ENCODE measurements around the gene ARL5B. TPM values are rescaled to one million over a fixed set of nuclear protein-coding genes. Genes with fewer than 3 reads are reported as not detected.
"Not testable (repeated sequence)": the region's sequence is repeated elsewhere in the genome, so short reads cannot be mapped to it uniquely, and the experiment has no call there.

ARL5B gene
- total RNA-seq, 2 donors from 2014 or later, result 8.6 to 13.8 TPM

DNA sequence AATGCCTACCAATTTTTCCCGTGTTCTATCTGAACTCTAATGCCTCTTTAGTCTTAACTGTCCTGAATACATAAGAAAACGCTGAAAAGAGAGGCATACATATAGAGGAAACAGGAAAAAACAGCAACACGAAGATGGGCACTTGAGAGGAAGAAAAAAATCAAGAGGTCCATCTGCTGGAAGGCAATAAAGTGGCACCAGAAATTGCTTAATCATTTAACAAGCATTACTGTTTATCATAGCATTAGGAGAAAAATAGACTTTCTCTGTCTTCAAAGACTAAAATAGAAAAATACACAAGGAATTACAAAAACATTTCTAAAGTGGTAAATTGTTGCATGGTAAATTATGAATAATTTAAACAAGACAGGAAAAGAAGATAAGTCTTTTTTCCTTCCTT lies 42.9 kb upstream of the ARL5B start:
- H3K9me3 ChIP-seq, result no peaks in the 10 kb centered on the region
- ATAC-seq (no peak), DNase-seq (no peak)
- 68 to 82% methylated on average over 3 of the region's 3 CpGs for WGBS, 2 donors
- TF ChIP-seq CTCF (IDR thresholded peaks at IDR 0.05), result no peak
- no peak for TF ChIP-seq POLR2A (IDR thresholded peaks at IDR 0.05)
- H3K36me3 ChIP-seq (replicated peaks in 1 of 2; ENCODE audit: insufficient read depth in 1 of 2, low read depth in 2 of 2), result peaks cover 0 to 2% of the 10 kb centered on the region in 2 donors
- H3K27me3 ChIP-seq, result no peaks in the 10 kb centered on the region
- no peak overlapping the region for H3K27ac ChIP-seq
- intact Hi-C loops (cut with DNase I), result no loop called here
- H3K4me3 ChIP-seq, result no peak overlapping the region
- peaks cover 7% of the 10 kb centered on the region for H3K4me1 ChIP-seq

DNA sequence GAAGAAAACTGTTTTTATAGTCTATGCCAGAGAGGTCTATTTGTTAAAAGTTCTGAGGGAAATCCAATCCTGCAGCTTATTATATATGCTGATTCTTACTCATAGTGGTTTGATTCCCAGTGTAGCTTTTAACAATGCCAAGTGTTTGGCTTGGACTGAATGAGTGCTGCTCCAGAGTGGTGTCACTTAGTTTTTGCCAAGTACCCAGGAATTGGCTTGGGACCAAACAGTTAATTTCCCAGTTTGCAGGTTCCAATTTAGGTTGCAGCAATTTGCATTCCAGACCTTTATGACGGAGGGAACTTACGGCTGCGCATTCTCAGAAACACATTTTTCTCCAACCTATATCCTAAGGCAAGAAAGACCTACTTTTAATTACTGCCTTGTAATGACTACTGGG lies 40.2 kb upstream of the ARL5B start:
- intact Hi-C loops (cut with DNase I), result no loop called here
- no peak for DNase-seq
- H3K9me3 ChIP-seq, result no peaks in the 10 kb centered on the region
- ATAC-seq, result no peak
- H3K4me3 ChIP-seq, result no peak overlapping the region
- H3K27me3 ChIP-seq, result no peaks in the 10 kb centered on the region
- H3K4me1 ChIP-seq, result peaks cover 7% of the 10 kb centered on the region
- WGBS, 2 donors, result 85 to 88% methylated on average over 3 of the region's 3 CpGs
- no peak overlapping the region for H3K27ac ChIP-seq
- no peaks in the 10 kb centered on the region for H3K36me3 ChIP-seq (replicated peaks in 1 of 2; ENCODE audit: insufficient read depth in 1 of 2, low read depth in 2 of 2)
- no peak for TF ChIP-seq POLR2A (IDR thresholded peaks at IDR 0.05)
- TF ChIP-seq CTCF (IDR thresholded peaks at IDR 0.05), result no peak

DNA sequence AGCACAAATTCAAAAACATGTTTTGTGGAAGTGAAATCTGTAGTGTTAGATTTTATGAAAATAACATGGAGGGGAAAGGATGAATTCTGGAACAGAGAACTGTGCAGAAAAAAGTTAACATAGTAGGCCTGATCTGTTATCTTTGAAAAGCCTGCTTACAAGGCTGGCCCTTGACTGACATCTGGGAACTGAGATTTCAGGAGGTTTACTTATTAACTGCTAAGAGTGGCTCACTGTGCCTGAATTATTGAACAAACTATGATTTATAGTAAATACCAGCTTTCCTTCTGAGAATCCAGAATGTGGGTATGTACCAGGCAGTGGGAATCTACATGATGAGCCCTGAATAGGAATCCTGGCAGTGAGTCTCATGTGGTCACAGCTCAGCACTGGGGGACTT lies 38.4 kb upstream of the ARL5B start:
- H3K27ac ChIP-seq, result no peak overlapping the region
- peaks cover 7% of the 10 kb centered on the region for H3K4me1 ChIP-seq
- DNase-seq (no peak), ATAC-seq (no peak)
- no peaks in the 10 kb centered on the region for H3K36me3 ChIP-seq (replicated peaks in 1 of 2; ENCODE audit: insufficient read depth in 1 of 2, low read depth in 2 of 2)
- no peaks in the 10 kb centered on the region for H3K27me3 ChIP-seq
- TF ChIP-seq CTCF (IDR thresholded peaks at IDR 0.05) (no peak), POLR2A (IDR thresholded peaks at IDR 0.05) (no peak)
- intact Hi-C loops (cut with DNase I), result no loop called here
- no peak overlapping the region for H3K4me3 ChIP-seq
- no peaks in the 10 kb centered on the region for H3K9me3 ChIP-seq

GRCh38 chr10:18623671-18624070 lies 35.6 kb upstream of the ARL5B start:
- 60 to 100% methylated on average over 1 of the region's 1 CpG for WGBS, 2 donors
- H3K4me3 ChIP-seq; DNase-seq; H3K9me3 ChIP-seq; ATAC-seq; H3K27ac ChIP-seq; H3K36me3 ChIP-seq (replicated peaks in 1 of 2; ENCODE audit: insufficient read depth in 1 of 2, low read depth in 2 of 2); intact Hi-C loops (cut with DNase I); H3K27me3 ChIP-seq: not testable (repeated sequence)
- peaks cover 16% of the 10 kb centered on the region for H3K4me1 ChIP-seq

DNA sequence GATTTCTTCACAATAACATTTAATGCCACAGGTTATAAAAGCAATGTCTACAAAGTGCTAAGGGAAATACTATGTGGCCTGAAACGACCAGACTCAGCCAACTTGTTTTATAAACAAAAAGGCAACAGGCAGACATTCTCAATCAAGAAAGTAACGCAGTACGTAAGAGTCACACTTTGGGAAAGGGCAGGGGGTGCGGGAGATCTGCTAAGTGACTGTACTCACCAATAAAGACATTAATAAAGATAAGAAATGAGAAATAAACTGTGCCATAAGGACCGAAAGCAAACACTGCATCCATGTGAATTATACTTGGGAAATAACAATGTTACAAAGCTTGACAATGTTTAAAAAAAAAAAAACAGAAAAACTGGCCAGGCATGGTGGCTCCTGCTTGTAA lies 33.3 kb upstream of the ARL5B start:
- WGBS, 2 donors, result 88 to 91% methylated on average over 5 of the region's 5 CpGs
- DNase-seq (no peak), ATAC-seq (no peak)
- Histone ChIP-seq H3K9me3 (no peaks in the 10 kb centered on the region), H3K4me1 (peaks cover 13% of the 10 kb centered on the region), H3K27ac (no peak overlapping the region), H3K4me3 (no peak overlapping the region), H3K27me3 (no peaks in the 10 kb centered on the region), H3K36me3 (replicated peaks in 1 of 2; ENCODE audit: insufficient read depth in 1 of 2, low read depth in 2 of 2) (no peaks in the 10 kb centered on the region)
- TF ChIP-seq CTCF (IDR thresholded peaks at IDR 0.05) (no peak), POLR2A (IDR thresholded peaks at IDR 0.05) (no peak)
- intact Hi-C loops (cut with DNase I), result no loop called here
